WTC11 (cell line): ENCODE measurements around the gene CLTB. TPM values are rescaled to one million over a fixed set of nuclear protein-coding genes. Genes with fewer than 3 reads are reported as not detected.

Experiments
- ATAC-seq: fragments of 200-7000 bp; cut with Tn5 transposase; 2 replicates; pipeline ENCODE4 v1.10.0; 2021; ENCODE audit warnings: mild to moderate bottlenecking, moderate library complexity
- CTCF ChIA-PET: fragments of 300-600 bp; sonication (Branson Sonifier 250); formaldehyde crosslinking; loops from one replicate; lab custom pipeline; 2021; ENCODE audit warnings: antibody characterized with exemption; lab: Charles Lee
- POLR2A ChIA-PET: fragments of 350-600 bp; sonication (Branson Sonifier 250); formaldehyde crosslinking; loops from one replicate; lab custom pipeline; 2021; ENCODE audit warnings: antibody characterized with exemption; lab: Charles Lee
- DNase-seq: peaks from one replicate; pipeline ENCODE4 v3.0.0; 2021; ENCODE audit warnings: low spot score
- H3K27ac Mint-ChIP-seq: 2 replicates; pipeline ENCODE4 v1.8.0; 2021; ENCODE audit warnings: mixed read lengths
- H3K27me3 Mint-ChIP-seq: 2 replicates; pipeline ENCODE4 v1.8.0; 2021; ENCODE audit warnings: low read depth, mild to moderate bottlenecking, moderate library complexity, mixed read lengths
- H3K36me3 Mint-ChIP-seq: 2 replicates; pipeline ENCODE4 v1.8.0; 2021; ENCODE audit warnings: mixed read lengths
- H3K4me1 Mint-ChIP-seq: 2 replicates; pipeline ENCODE4 v1.8.0; 2022; ENCODE audit warnings: mixed read lengths
- H3K4me3 Mint-ChIP-seq: 2 replicates; pipeline ENCODE4 v1.8.0; 2021; ENCODE audit warnings: mild to moderate bottlenecking, moderate library complexity, mixed read lengths
- H3K9me3 Mint-ChIP-seq: 2 replicates; pipeline ENCODE4 v1.8.0; 2021; ENCODE audit warnings: mixed read lengths
- ARID4B ChIP-seq: sonication (generic); formaldehyde crosslinking; IDR thresholded peaks from 2 replicates; pipeline ENCODE4 v1.8.0; 2023; ENCODE audit warnings: missing genetic modification reagents, mild to moderate bottlenecking, borderline replicate concordance
- ATF3 ChIP-seq: sonication (generic); formaldehyde crosslinking; conservative IDR thresholded peaks from 2 replicates; pipeline ENCODE4 v1.8.1; 2022; ENCODE audit warnings: mild to moderate bottlenecking, missing genetic modification reagents
- CBFB ChIP-seq: sonication (generic); formaldehyde crosslinking; IDR thresholded peaks from 2 replicates; pipeline ENCODE4 v1.8.1; 2022; ENCODE audit warnings: mild to moderate bottlenecking, low read depth, missing genetic modification reagents
- CDX4 ChIP-seq: fragments of 250-450 bp; sonication (Bioruptor Pico); IDR thresholded peaks from 2 replicates; pipeline ENCODE4 v1.9.0; 2021; ENCODE audit warnings: moderate library complexity, mild to moderate bottlenecking, inconsistent platforms, borderline replicate concordance
- GRHL2 ChIP-seq: fragments of 250-450 bp; sonication (Bioruptor Pico); IDR thresholded peaks from 2 replicates; pipeline ENCODE4 v1.8.0; 2022; ENCODE audit warnings: mild to moderate bottlenecking, moderate library complexity; ENCODE audit not compliant: insufficient replicate concordance, severe bottlenecking
- JUN ChIP-seq: sonication (generic); formaldehyde crosslinking; IDR thresholded peaks from 2 replicates; pipeline ENCODE4 v1.8.0; 2023; ENCODE audit warnings: mild to moderate bottlenecking, missing genetic modification reagents
- NR1H2 ChIP-seq: sonication (generic); formaldehyde crosslinking; IDR thresholded peaks from 2 replicates; pipeline ENCODE4 v1.9.0; 2021; ENCODE audit warnings: mild to moderate bottlenecking, moderate library complexity, missing genetic modification reagents
- OVOL2 ChIP-seq: fragments of 250-450 bp; sonication (Bioruptor Pico); IDR thresholded peaks from 2 replicates; pipeline ENCODE4 v1.9.0; 2021; ENCODE audit warnings: mild to moderate bottlenecking, borderline replicate concordance
- SP1 ChIP-seq: sonication (generic); formaldehyde crosslinking; conservative IDR thresholded peaks from 2 replicates; pipeline ENCODE4 v1.8.1; 2022; ENCODE audit warnings: missing genetic modification reagents
- ZBTB21 ChIP-seq: sonication (generic); formaldehyde crosslinking; IDR thresholded peaks from 2 replicates; pipeline ENCODE4 v1.8.1; 2023; ENCODE audit warnings: mild to moderate bottlenecking, missing genetic modification reagents, borderline replicate concordance
- ZBTB43 ChIP-seq: sonication (generic); formaldehyde crosslinking; IDR thresholded peaks from 2 replicates; pipeline ENCODE4 v1.8.1; 2023; ENCODE audit warnings: mild to moderate bottlenecking, missing genetic modification reagents
- ZNF263 ChIP-seq: sonication (generic); formaldehyde crosslinking; IDR thresholded peaks from 2 replicates; pipeline ENCODE4 v1.8.1; 2022; ENCODE audit warnings: low read depth, mild to moderate bottlenecking, moderate library complexity, missing genetic modification reagents
- ZNF281 ChIP-seq: sonication (generic); formaldehyde crosslinking; IDR thresholded peaks from 2 replicates; pipeline ENCODE4 v1.8.0; 2023; ENCODE audit warnings: mild to moderate bottlenecking, missing genetic modification reagents
- ZNF532 ChIP-seq: fragments of 250-450 bp; sonication (Bioruptor Pico); IDR thresholded peaks from 2 replicates; pipeline ENCODE4 v1.9.0; 2021; ENCODE audit warnings: mild to moderate bottlenecking, borderline replicate concordance
- ZSCAN18 ChIP-seq: fragments of 250-450 bp; sonication (Bioruptor Pico); IDR thresholded peaks from 2 replicates; pipeline ENCODE4 v2.1.2; 2022; ENCODE audit warnings: mild to moderate bottlenecking, moderate library complexity
- total RNA-seq: library from RNA; stranded (reverse); gene quantifications from 3 replicates; pipeline ENCODE4 v1.2.3, GENCODE V29; 2021

CLTB gene
- total RNA-seq, 1 experiment from 2014 or later: 33.8 TPM

- Mint-ChIP-seq H3K4me3 (no peak overlapping the region), H3K9me3 (no peaks in the 10 kb centered on the region), H3K27me3 (peaks cover 13% of the 10 kb centered on the region), H3K27ac (no peak overlapping the region), H3K4me1 (no peaks in the 10 kb centered on the region), H3K36me3 (peaks cover 7% of the 10 kb centered on the region; the same call in 1 of the 2 replicates)
- TF ChIP-seq ZNF532 (CRISPR knock-in tag) (no peak), ATF3 (CRISPR knock-in tag) (no peak), NR1H2 (CRISPR knock-in tag) (no peak)
- DNase-seq (no peak), ATAC-seq (no peak)
- ChIA-PET CTCF (interaction anchor here (0.5 to 0.9 kb wide), 2 partner anchors 89 to 500 kb away, joined by 3 to 4 read pairs; partner anchors contain the start of gene CPLX2), POLR2A (no interaction called here)
These were observed 44.5 kb downstream of the CLTB start for GRCh38 chr5:176371621-176372539.

- no peak overlapping the region for H3K27ac Mint-ChIP-seq
- H3K4me1 Mint-ChIP-seq: peaks cover 4% of the 10 kb centered on the region
- no peaks in the 10 kb centered on the region for H3K9me3 Mint-ChIP-seq
- no peak overlapping the region for H3K4me3 Mint-ChIP-seq
- H3K36me3 Mint-ChIP-seq: peaks cover 7% of the 10 kb centered on the region; the same call in 1 of the 2 replicates
- POLR2A ChIA-PET: no interaction called here
- CTCF ChIA-PET: no interaction called here
- ATAC-seq: no peak
- peaks cover 23% of the 10 kb centered on the region for H3K27me3 Mint-ChIP-seq
- DNase-seq: no peak
- no peak for TF ChIP-seq ZNF263 (CRISPR knock-in tag)
- no peak for TF ChIP-seq ZBTB43 (CRISPR knock-in tag)
- TF ChIP-seq ZNF281 (CRISPR knock-in tag): no peak
- no peak for TF ChIP-seq CDX4 (CRISPR knock-in tag)
- no peak for TF ChIP-seq GRHL2 (CRISPR knock-in tag)
- no peak for TF ChIP-seq ZBTB21
- TF ChIP-seq ZSCAN18 (CRISPR knock-in tag): no peak
- no peak for TF ChIP-seq SP1 (CRISPR knock-in tag)
- no peak for TF ChIP-seq OVOL2
- no peak for TF ChIP-seq CBFB (CRISPR knock-in tag)
- no peak for TF ChIP-seq JUN (CRISPR knock-in tag)
- TF ChIP-seq ARID4B (CRISPR knock-in tag): no peak
These were observed 46.2 kb downstream of the CLTB start for GRCh38 chr5:176369934-176370711.
